ENCODE results near the gene LAMB1. TPM values are rescaled to one million over a fixed set of nuclear protein-coding genes. Genes with fewer than 3 reads are reported as not detected.

LAMB1 gene
- total RNA-seq, 2 experiments from 2014 or later = not detected

- Mint-ChIP-seq H3K27me3 (peaks cover 71% of the 10 kb centered on the region), H3K9me3 (no peaks in the 10 kb centered on the region), H3K36me3 (ENCODE audit: low read depth) (no peaks in the 10 kb centered on the region), H3K4me1 (peaks cover 17% of the 10 kb centered on the region), H3K27ac (peak overlapping the region; percentile 46), H3K4me3 (peak overlapping the region; percentile 63)
- no peak for DNase-seq
- POLR2A ChIA-PET = no interaction called here
- CTCF ChIA-PET = interaction anchor here (2.1 kb wide), 1 partner anchor 13 kb away, joined by 5 read pairs; no protein-coding TSS in a partner anchor
These were observed 916 bp downstream of the LAMB1 start for GRCh38 chr7:108001764-108002725.

- Mint-ChIP-seq H3K27me3 (peaks cover 70% of the 10 kb centered on the region), H3K4me1 (peaks cover 17% of the 10 kb centered on the region), H3K36me3 (ENCODE audit: low read depth) (no peaks in the 10 kb centered on the region), H3K9me3 (no peaks in the 10 kb centered on the region), H3K4me3 (peak overlapping the region; percentile 63), H3K27ac (peak overlapping the region; percentile 46)
- ChIA-PET POLR2A (no interaction called here), CTCF (interaction anchor here (2.1 kb wide), 1 partner anchor 14 kb away, joined by 5 read pairs; no protein-coding TSS in a partner anchor)
- DNase-seq = no peak
These were observed 1.8 kb downstream of the LAMB1 start for GRCh38 chr7:108000875-108001763.

- Mint-ChIP-seq H3K4me3 (no peak overlapping the region), H3K9me3 (no peaks in the 10 kb centered on the region), H3K27ac (no peak overlapping the region), H3K4me1 (peaks cover 17% of the 10 kb centered on the region), H3K36me3 (ENCODE audit: low read depth) (no peaks in the 10 kb centered on the region), H3K27me3 (peaks cover 75% of the 10 kb centered on the region)
- no peak for DNase-seq
- ChIA-PET CTCF (interaction anchor here (0.6 kb wide), 1 partner anchor 499 kb away, joined by 3 read pairs; no protein-coding TSS in a partner anchor), POLR2A (no interaction called here)
These were observed 3.0 kb downstream of the LAMB1 start for GRCh38 chr7:107999779-108000560.

- Mint-ChIP-seq H3K36me3 (ENCODE audit: low read depth) (no peaks in the 10 kb centered on the region), H3K4me1 (peaks cover 14% of the 10 kb centered on the region), H3K27me3 (peaks cover 69% of the 10 kb centered on the region), H3K9me3 (no peaks in the 10 kb centered on the region), H3K4me3 (no peak overlapping the region), H3K27ac (no peak overlapping the region)
- POLR2A ChIA-PET = no interaction called here
- CTCF ChIA-PET = no interaction called here
- no peak for DNase-seq
These were observed 4.1 kb downstream of the LAMB1 start for GRCh38 chr7:107998660-107999480.

- CTCF ChIA-PET = no interaction called here
These were observed 4.8 kb downstream of the LAMB1 start for GRCh38 chr7:107998150-107998549.

GRCh38 chr7:107996072-107996882 lies 6.7 kb downstream of the LAMB1 start:
- H3K27me3 Mint-ChIP-seq = peaks cover 56% of the 10 kb centered on the region
- H3K4me1 Mint-ChIP-seq = peaks cover 5% of the 10 kb centered on the region
- DNase-seq = no peak
- no peak overlapping the region for H3K4me3 Mint-ChIP-seq
- POLR2A ChIA-PET = no interaction called here
- no peaks in the 10 kb centered on the region for H3K9me3 Mint-ChIP-seq
- H3K27ac Mint-ChIP-seq = no peak overlapping the region
- no peaks in the 10 kb centered on the region for H3K36me3 Mint-ChIP-seq (ENCODE audit: low read depth)
- CTCF ChIA-PET = no interaction called here

More at GRCh38 chr7:107998150-107998549, 4.8 kb downstream of the LAMB1 start:
- peaks cover 13% of the 10 kb centered on the region for H3K4me1 Mint-ChIP-seq
- no peak overlapping the region for H3K4me3 Mint-ChIP-seq
- H3K9me3 Mint-ChIP-seq = no peaks in the 10 kb centered on the region
- no peak for DNase-seq
- no peak overlapping the region for H3K27ac Mint-ChIP-seq
- no peaks in the 10 kb centered on the region for H3K36me3 Mint-ChIP-seq (ENCODE audit: low read depth)
- POLR2A ChIA-PET = no interaction called here
- H3K27me3 Mint-ChIP-seq = peaks cover 66% of the 10 kb centered on the region

- Mint-ChIP-seq H3K4me1 (no peaks in the 10 kb centered on the region), H3K4me3 (no peak overlapping the region), H3K27ac (no peak overlapping the region), H3K27me3 (peaks cover 51% of the 10 kb centered on the region), H3K36me3 (ENCODE audit: low read depth) (no peaks in the 10 kb centered on the region), H3K9me3 (no peaks in the 10 kb centered on the region)
- ChIA-PET POLR2A (no interaction called here), CTCF (no interaction called here)
- no peak for DNase-seq
These were observed 7.5 kb downstream of the LAMB1 start for GRCh38 chr7:107995184-107996071.

GRCh38 chr7:107994421-107995030 lies 8.4 kb downstream of the LAMB1 start:
- Mint-ChIP-seq H3K4me3 (no peak overlapping the region), H3K9me3 (no peaks in the 10 kb centered on the region), H3K36me3 (ENCODE audit: low read depth) (no peaks in the 10 kb centered on the region), H3K4me1 (no peaks in the 10 kb centered on the region), H3K27me3 (peaks cover 51% of the 10 kb centered on the region), H3K27ac (no peak overlapping the region)
- POLR2A ChIA-PET = no interaction called here
- DNase-seq = no peak
- CTCF ChIA-PET = no interaction called here

- Mint-ChIP-seq H3K4me1 (no peaks in the 10 kb centered on the region), H3K36me3 (ENCODE audit: low read depth) (no peaks in the 10 kb centered on the region), H3K9me3 (no peaks in the 10 kb centered on the region), H3K27me3 (peaks cover 44% of the 10 kb centered on the region), H3K4me3 (no peak overlapping the region), H3K27ac (no peak overlapping the region)
- CTCF ChIA-PET = no interaction called here
- DNase-seq = no peak
- POLR2A ChIA-PET = no interaction called here
These were observed 9.1 kb downstream of the LAMB1 start for GRCh38 chr7:107993891-107994291.

- Mint-ChIP-seq H3K27me3 (peaks cover 16% of the 10 kb centered on the region), H3K27ac (no peak overlapping the region), H3K4me3 (no peak overlapping the region), H3K9me3 (no peaks in the 10 kb centered on the region), H3K4me1 (no peaks in the 10 kb centered on the region), H3K36me3 (ENCODE audit: low read depth) (no peaks in the 10 kb centered on the region)
- ChIA-PET POLR2A (no interaction called here), CTCF (interaction anchor here (1.0 kb wide), 1 partner anchor 14 kb away, joined by 4 read pairs; no protein-coding TSS in a partner anchor)
- DNase-seq = no peak
These were observed 13.2 kb downstream of the LAMB1 start for GRCh38 chr7:107989618-107990373.
